Peyer's patch (tissue), 4 donors: ENCODE results near the gene TTC21A. TPM values are rescaled to one million over a fixed set of nuclear protein-coding genes. Genes with fewer than 3 reads are reported as not detected.

Experiments
- DNase-seq, 3 donors: peaks; one replicate each; pipeline ENCODE4 v3.0.0-alpha.2; 2017 to 2019
- H3K27ac ChIP-seq, 4 donors: fragments of 200-600 bp; sonication (generic); one replicate each; pipeline ENCODE4 v1.5.1; 2016 to 2019
- H3K27me3 ChIP-seq, 2 donors: fragments of 200-600 bp; sonication (generic); one replicate each; pipeline ENCODE4 v1.5.1; 2019
- H3K36me3 ChIP-seq, 3 donors: fragments of 200-600 bp; sonication (generic); one replicate each; pipeline ENCODE4 v1.5.1; 2016 to 2019
- H3K4me1 ChIP-seq, 4 donors: fragments of 200-600 bp; sonication (generic); one replicate each; pipeline ENCODE4 v1.5.1; 2016 to 2019
- H3K4me3 ChIP-seq, 4 donors: fragments of 200-600 bp; sonication (generic); 1 replicate in 3 of 4; 2 replicates in 1 of 4; pipeline ENCODE4 v1.5.1; 2016 to 2019; ENCODE audit warnings: mild to moderate bottlenecking in 1 of 4
- H3K9me3 ChIP-seq, 4 donors: fragments of 200-600 bp; sonication (generic); one replicate each; pipeline ENCODE4 v1.5.1; 2016 to 2019; ENCODE audit warnings: mild to moderate bottlenecking in 1 of 4
- POLR2A ChIP-seq, 2 donors: fragments of 450-650 bp; IDR thresholded peaks; one replicate each; pipeline ENCODE4 v1.5.1; 2017; ENCODE audit warnings: antibody characterized with exemption in 2 of 2, mild to moderate bottlenecking in 2 of 2, moderate library complexity in 2 of 2
- total RNA-seq, 4 donors: library from RNA; depleted of rRNA; stranded (reverse); fragments of >200 nt; gene quantifications; one replicate each; pipeline ENCODE4 v1.1.0, GENCODE V29; 2016
- TF ChIP-seq, protein P1 (sequence below), 6 experiments: fragments of 450-650 bp in 4 of 6; fragments of 200-600 bp in 2 of 6; sonication (generic) in 1 of 6; IDR thresholded peaks; one replicate each; pipeline ENCODE4 v1.5.1; 2017 to 2019; ENCODE audit warnings: antibody characterized with exemption in 6 of 6, mild to moderate bottlenecking in 3 of 6, moderate library complexity in 1 of 6

Gene TTC21A
- total RNA-seq, 4 donors from 2014 or later, result 8.4 to 41.3 (median 19.1) TPM

DNA sequence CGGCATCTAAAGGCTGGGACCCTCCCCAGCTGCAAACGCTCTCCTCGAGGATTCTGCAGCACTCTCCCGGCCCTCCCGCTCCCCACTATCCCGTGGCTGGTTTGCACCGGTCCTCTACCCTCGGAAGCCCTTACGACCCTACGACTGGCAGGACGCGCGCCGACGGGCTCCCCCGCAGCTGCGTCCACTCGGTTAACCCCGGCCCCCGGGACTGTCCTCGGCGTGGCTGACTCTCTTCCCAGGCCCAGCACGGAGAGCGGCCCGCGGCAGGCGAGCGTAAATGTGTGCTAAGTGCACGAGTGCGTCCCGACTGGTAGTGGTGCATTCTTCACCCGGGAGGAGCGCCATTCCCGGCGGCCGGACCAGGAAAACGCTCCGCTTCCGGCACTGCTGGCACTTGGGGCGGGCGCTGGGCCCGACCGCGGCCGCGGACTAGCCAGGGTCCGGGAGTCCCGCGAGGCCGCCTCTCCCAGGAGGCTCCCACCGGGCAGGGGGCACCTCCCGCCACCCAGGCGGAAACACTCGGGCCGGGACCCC is 561 bp upstream of the TTC21A start:
- H3K9me3 ChIP-seq, result no peaks in the 10 kb centered on the region
- H3K4me1 ChIP-seq, result peaks cover 2 to 35% (median 10%) of the 10 kb centered on the region in 4 donors
- H3K27me3 ChIP-seq, result no peaks in the 10 kb centered on the region
- H3K27ac ChIP-seq, result peak overlapping the region; percentile 91 to 97 (median 96)
- H3K36me3 ChIP-seq, result no peaks in the 10 kb centered on the region
- DNase-seq, result peak; percentile 19 to 82 (median 71)
- no peak for TF ChIP-seq POLR2A (IDR thresholded peaks at IDR 0.05)
- TF ChIP-seq, protein P1, sequence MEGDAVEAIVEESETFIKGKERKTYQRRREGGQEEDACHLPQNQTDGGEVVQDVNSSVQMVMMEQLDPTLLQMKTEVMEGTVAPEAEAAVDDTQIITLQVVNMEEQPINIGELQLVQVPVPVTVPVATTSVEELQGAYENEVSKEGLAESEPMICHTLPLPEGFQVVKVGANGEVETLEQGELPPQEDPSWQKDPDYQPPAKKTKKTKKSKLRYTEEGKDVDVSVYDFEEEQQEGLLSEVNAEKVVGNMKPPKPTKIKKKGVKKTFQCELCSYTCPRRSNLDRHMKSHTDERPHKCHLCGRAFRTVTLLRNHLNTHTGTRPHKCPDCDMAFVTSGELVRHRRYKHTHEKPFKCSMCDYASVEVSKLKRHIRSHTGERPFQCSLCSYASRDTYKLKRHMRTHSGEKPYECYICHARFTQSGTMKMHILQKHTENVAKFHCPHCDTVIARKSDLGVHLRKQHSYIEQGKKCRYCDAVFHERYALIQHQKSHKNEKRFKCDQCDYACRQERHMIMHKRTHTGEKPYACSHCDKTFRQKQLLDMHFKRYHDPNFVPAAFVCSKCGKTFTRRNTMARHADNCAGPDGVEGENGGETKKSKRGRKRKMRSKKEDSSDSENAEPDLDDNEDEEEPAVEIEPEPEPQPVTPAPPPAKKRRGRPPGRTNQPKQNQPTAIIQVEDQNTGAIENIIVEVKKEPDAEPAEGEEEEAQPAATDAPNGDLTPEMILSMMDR (IDR thresholded peaks at IDR 0.05), result no peak
- H3K4me3 ChIP-seq, result peak overlapping the region; percentile 81 to 98 (median 88)

DNA sequence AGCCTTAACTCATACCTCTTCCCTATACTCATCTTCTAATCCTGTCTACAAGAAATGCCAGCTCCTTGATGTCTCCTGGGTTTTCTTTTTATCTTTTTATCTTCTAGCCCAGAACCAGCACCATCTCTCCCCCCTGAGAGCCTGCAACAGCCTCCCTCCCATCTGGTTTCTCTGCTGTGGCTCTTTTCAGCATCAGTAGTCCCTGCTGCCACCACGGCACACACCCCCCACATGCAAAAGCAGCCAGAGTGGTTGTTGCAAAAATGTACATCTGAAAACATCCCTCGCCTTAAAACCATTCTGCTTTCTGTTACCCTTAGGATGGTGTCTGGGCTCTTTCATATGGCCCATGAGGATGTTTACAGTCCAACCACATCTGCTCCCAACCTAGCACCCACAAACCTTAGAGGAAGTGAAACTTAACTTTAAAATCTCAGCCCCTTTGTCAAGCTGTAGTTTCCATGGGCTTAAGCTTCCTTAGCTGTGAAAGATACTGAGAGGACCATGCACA is 775 bp downstream of the TTC21A start:
- DNase-seq, result peak in 2 of 3 donors; percentile 77
- Histone ChIP-seq H3K9me3 (no peaks in the 10 kb centered on the region), H3K36me3 (no peaks in the 10 kb centered on the region), H3K27ac (peak overlapping the region in 3 of 4 donors; percentile 91 to 97 (median 96)), H3K4me1 (peaks cover 2 to 29% (median 10%) of the 10 kb centered on the region in 4 donors), H3K4me3 (peak overlapping the region; percentile 81 to 98 (median 88)), H3K27me3 (no peaks in the 10 kb centered on the region)
- no peak for TF ChIP-seq POLR2A (IDR thresholded peaks at IDR 0.05)
- TF ChIP-seq, protein P1 (IDR thresholded peaks at IDR 0.05), result no peak

DNA sequence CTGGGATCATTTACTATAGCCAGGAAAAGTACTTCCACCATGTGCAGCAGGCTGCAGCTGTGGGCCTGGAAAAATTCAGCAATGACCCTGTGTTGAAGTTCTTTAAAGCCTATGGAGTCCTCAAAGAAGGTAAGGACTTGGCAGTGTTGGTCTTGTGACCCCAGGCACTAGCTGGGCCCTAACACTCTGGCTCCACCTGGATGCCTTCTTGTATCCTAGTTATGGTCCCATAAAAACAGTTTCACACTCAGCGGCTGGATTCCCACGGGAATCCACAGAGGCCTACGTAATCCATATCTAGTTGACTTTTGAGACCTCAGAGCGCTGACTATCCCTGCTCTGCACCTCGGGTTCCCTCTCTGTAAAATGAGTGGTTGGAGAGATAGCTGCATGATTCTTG is 1.6 kb downstream of the TTC21A start:
- Histone ChIP-seq H3K4me3 (no peak overlapping the region), H3K36me3 (no peaks in the 10 kb centered on the region), H3K4me1 (peaks cover 2 to 29% (median 10%) of the 10 kb centered on the region in 4 donors), H3K27ac (peak overlapping the region in 1 of 4 donors; percentile 58), H3K27me3 (no peaks in the 10 kb centered on the region), H3K9me3 (no peaks in the 10 kb centered on the region)
- no peak for TF ChIP-seq POLR2A (IDR thresholded peaks at IDR 0.05)
- TF ChIP-seq, protein P1 (IDR thresholded peaks at IDR 0.05), result no peak
- DNase-seq, result peak in 1 of 3 donors; percentile 14

DNA sequence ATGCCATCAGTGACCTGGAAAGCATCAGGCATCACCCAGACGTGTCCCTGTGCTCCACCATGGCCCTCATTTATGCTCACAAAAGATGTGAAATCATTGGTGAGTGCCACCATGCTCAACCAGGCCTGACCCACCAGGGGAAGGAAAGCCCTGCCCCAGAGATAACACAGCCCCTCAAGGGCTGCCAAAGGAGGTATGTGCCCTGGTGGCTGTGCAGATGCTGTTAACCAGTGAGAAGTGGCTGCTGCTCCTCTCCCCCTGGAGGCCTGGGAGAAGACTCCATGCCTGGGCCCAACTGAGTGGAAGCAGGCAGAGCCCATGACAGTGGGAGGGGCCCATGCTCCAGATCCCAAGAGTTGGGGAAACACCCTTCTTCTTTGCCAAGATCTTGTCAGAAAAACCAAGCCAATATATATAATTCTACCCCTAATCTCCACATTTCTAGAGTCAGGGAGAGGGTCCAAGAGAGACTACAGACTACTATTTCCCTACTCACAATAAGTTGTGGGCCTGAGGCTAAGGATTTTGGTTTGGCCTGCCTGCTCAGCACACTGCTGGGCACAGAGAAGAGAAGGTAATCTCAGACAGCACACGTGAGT is 2.7 kb downstream of the TTC21A start:
- Histone ChIP-seq H3K36me3 (no peaks in the 10 kb centered on the region), H3K4me3 (no peak overlapping the region)

DNA sequence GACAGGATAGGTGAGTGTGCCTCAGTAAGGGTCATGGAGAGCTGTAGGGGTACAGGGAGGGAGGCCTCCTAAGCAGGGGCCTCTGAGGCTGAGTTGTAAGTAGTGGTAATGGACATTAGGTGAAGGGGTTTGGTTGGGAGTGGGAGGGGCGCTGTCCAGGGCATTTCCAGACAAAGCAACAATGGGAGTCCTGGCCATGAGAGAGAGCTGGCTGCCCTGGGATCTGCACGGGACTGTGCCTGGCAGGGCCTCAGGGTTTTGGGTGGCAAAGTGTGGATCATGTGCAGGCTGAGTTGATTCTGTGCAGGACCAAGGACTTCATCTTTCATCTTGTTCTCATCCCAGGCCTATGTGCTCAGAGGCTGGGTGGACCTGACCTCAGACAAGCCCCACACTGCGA is 4.6 kb downstream of the TTC21A start:
- no peak overlapping the region for H3K27ac ChIP-seq
- H3K4me3 ChIP-seq, result no peak overlapping the region
- H3K4me1 ChIP-seq, result peaks cover 0 to 10% (median 4%) of the 10 kb centered on the region in 4 donors
- no peaks in the 10 kb centered on the region for H3K27me3 ChIP-seq
- TF ChIP-seq, protein P1 (IDR thresholded peaks at IDR 0.05), result no peak
- no peak for TF ChIP-seq POLR2A (IDR thresholded peaks at IDR 0.05)
- no peaks in the 10 kb centered on the region for H3K36me3 ChIP-seq
- no peaks in the 10 kb centered on the region for H3K9me3 ChIP-seq
- peak in 1 of 3 donors; percentile 24 for DNase-seq

More for the DNA sequence above, 2.7 kb downstream of the TTC21A start:
- TF ChIP-seq POLR2A (IDR thresholded peaks at IDR 0.05), result no peak
- TF ChIP-seq, protein P1 (IDR thresholded peaks at IDR 0.05), result no peak
- Histone ChIP-seq H3K9me3 (no peaks in the 10 kb centered on the region), H3K27me3 (no peaks in the 10 kb centered on the region), H3K4me1 (peaks cover 2 to 20% (median 10%) of the 10 kb centered on the region in 4 donors), H3K27ac (no peak overlapping the region)
- peak in 1 of 3 donors; percentile 36 for DNase-seq
